Thyroid gland (tissue), 4 donors: ENCODE measurements around the gene FTSJ1. TPM values are rescaled to one million over a fixed set of nuclear protein-coding genes. Genes with fewer than 3 reads are reported as not detected.
"Not testable (repeated sequence)": the region's sequence is repeated elsewhere in the genome, so short reads cannot be mapped to it uniquely, and the experiment has no call there.

Source experiments
- DNase-seq, 2 donors: peaks; one replicate each; pipeline ENCODE4 v3.0.0-alpha.2; 2019
- H3K27ac ChIP-seq, 3 donors: fragments of 200-600 bp; sonication (generic); 1 replicate in 2 of 3; 2 replicates in 1 of 3; pipeline ENCODE4 v1.5.1; 2016 to 2019; ENCODE audit warnings: mild to moderate bottlenecking in 1 of 3, moderate library complexity in 1 of 3
- H3K27me3 ChIP-seq: fragments of 200-600 bp; sonication (generic); one replicate; pipeline ENCODE4 v1.5.1; 2019
- H3K36me3 ChIP-seq, 2 donors: fragments of 200-600 bp; sonication (generic); one replicate each; pipeline ENCODE4 v1.5.1; 2016 to 2019
- H3K4me1 ChIP-seq, 2 donors: fragments of 200-600 bp; sonication (generic); one replicate each; pipeline ENCODE4 v1.5.1; 2017 to 2019
- H3K4me3 ChIP-seq, 3 donors: fragments of 200-600 bp; sonication (generic); replicated peaks in 1 of 3; 1 replicate in 2 of 3; 2 replicates in 1 of 3; pipeline ENCODE4 v1.5.1; 2016; ENCODE audit warnings: mild to moderate bottlenecking in 1 of 3
- H3K9me3 ChIP-seq: fragments of 200-600 bp; sonication (generic); one replicate; pipeline ENCODE4 v1.5.1; 2017
- POLR2A ChIP-seq, 2 donors: fragments of 450-650 bp; IDR thresholded peaks; one replicate each; pipeline ENCODE4 v1.6.1; 2017; ENCODE audit warnings: antibody characterized with exemption in 2 of 2, mild to moderate bottlenecking in 2 of 2, moderate library complexity in 1 of 2
- WGBS, 2 donors: methylation state at CpG; one replicate each; pipeline ENCODE4 v1.1.5; 2017; 5-methylcytosine and 5-hydroxymethylcytosine counted together
- intact Hi-C: fragments of 100-400 bp; cut with DNase I; formaldehyde crosslinking; loops from one replicate; pipeline ENCODE4 v1.15.1; 2023
- total RNA-seq, 4 donors: library from RNA; depleted of rRNA; stranded (reverse); fragments of >200 nt; gene quantifications; one replicate each; pipeline ENCODE4 v1.2.3, GENCODE V29; 2016
- TF ChIP-seq, protein P1 (sequence below), 6 experiments: fragments of 200-600 bp in 3 of 6; fragments of 450-650 bp in 3 of 6; sonication (generic) in 3 of 6; IDR thresholded peaks; one replicate each; pipeline ENCODE4 v1.5.1; 2016 to 2019; ENCODE audit warnings: antibody characterized with exemption in 6 of 6, mild to moderate bottlenecking in 2 of 6, inconsistent platforms in 1 of 6, moderate library complexity in 1 of 6

FTSJ1 gene
- total RNA-seq, 4 donors from 2014 or later, result 45.9 to 64.9 (median 62.5) TPM

DNA sequence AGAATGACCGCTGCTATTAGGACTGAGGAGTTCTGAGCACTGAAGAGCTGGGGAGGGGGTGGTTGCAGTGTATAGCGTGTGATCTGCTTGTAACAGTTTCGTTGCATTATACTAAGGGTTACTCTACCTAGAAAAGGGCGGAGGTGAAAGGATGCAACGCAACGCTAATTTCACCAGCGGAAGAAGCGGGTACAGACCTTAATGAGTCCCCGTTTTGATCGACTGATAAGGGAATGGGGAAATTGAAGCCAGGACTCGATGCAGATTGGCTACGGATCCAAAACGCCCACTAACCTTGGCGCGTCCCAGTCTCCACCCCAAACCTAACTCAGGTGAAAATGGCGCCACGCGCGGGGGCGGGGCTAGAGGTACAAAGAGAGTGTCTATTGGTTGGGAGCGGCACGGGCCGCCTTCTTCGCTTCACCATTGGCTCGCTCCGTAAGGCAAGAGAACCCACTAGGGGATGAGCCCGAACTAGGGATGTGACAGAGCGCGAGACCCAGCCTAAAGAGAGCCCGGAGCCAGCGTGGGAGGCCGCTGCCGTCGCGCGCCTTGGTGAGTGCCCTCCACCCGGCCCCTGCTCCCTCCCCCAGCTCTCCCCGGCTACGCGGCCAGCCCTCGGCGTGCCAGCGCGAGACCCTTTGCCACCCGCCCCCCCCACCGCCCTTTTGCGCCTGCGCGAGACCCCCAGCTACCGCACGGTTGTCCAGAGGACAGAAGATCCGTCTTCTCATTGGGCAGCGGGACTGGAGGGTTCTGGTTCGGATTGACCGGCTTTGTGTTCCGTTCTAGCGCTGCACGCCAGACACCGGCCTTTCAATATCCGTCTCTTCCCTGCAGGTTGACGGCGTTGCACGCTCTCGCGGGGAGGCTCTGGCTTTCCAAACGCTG is 45.6 kb downstream of the FTSJ1 start, which contains the start of gene EBP:
Gene EBP, plus strand, starts transcription at position 456 of the 891 bp plus-strand sequence. CDS start 1,964 bp downstream, outside the sequence.
- Histone ChIP-seq H3K9me3 (no peaks in the 10 kb centered on the region), H3K4me3 (peak within 1 kb of the TSS in 2 of 3 donors; percentile 39 to 51), H3K36me3 (no peaks in the 10 kb centered on the region), H3K27me3 (no peaks in the 10 kb centered on the region), H3K27ac (peak within 1 kb of the TSS; percentile 51 to 71 (median 55)), H3K4me1 (peaks cover 0 to 4% of the 10 kb centered on the region in 2 donors)
- intact Hi-C loops, result no loop called here
- TF ChIP-seq, protein P1, sequence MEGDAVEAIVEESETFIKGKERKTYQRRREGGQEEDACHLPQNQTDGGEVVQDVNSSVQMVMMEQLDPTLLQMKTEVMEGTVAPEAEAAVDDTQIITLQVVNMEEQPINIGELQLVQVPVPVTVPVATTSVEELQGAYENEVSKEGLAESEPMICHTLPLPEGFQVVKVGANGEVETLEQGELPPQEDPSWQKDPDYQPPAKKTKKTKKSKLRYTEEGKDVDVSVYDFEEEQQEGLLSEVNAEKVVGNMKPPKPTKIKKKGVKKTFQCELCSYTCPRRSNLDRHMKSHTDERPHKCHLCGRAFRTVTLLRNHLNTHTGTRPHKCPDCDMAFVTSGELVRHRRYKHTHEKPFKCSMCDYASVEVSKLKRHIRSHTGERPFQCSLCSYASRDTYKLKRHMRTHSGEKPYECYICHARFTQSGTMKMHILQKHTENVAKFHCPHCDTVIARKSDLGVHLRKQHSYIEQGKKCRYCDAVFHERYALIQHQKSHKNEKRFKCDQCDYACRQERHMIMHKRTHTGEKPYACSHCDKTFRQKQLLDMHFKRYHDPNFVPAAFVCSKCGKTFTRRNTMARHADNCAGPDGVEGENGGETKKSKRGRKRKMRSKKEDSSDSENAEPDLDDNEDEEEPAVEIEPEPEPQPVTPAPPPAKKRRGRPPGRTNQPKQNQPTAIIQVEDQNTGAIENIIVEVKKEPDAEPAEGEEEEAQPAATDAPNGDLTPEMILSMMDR (IDR thresholded peaks at IDR 0.05), result no peak
- peak in 1 of 2 donors; percentile 76 for TF ChIP-seq POLR2A (IDR thresholded peaks at IDR 0.05)
- DNase-seq, result peak; percentile 92 to 94
- 1 to 2% methylated on average over 18 to 31 of the region's 66 CpGs for WGBS, 2 donors

DNA sequence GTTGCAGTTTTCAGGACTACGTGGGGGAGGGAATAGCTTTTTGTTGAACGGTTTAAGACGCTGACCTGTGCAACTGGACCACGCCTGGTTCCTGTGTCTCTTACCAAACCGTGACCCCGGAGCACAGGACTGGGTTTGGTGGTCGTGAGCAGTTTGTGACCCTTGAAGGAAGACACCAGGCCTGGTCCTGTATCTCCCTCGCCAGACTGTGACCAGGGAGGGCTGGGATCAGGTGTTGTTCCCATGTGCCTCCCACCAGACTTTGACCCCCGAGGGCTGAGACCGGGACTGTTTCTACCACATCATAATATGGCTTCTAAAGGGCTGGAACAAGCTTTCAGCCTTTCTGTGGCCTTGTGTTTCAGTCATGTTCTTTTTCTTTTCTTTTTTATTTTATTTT is 46.3 kb downstream of the FTSJ1 start:
- TF ChIP-seq, protein P1 (IDR thresholded peaks at IDR 0.05), result no peak
- H3K36me3 ChIP-seq, result no peaks in the 10 kb centered on the region
- intact Hi-C loops, result no loop called here
- H3K4me3 ChIP-seq, result peak overlapping the region in 1 of 3 donors; percentile 39
- no peaks in the 10 kb centered on the region for H3K27me3 ChIP-seq
- no peaks in the 10 kb centered on the region for H3K9me3 ChIP-seq
- 10 to 22% methylated on average over 2 to 7 of the region's 10 CpGs for WGBS, 2 donors
- H3K27ac ChIP-seq, result peak overlapping the region in 2 of 3 donors; percentile 51 to 71
- DNase-seq, result no peak
- H3K4me1 ChIP-seq, result peaks cover 0 to 4% of the 10 kb centered on the region in 2 donors

DNA sequence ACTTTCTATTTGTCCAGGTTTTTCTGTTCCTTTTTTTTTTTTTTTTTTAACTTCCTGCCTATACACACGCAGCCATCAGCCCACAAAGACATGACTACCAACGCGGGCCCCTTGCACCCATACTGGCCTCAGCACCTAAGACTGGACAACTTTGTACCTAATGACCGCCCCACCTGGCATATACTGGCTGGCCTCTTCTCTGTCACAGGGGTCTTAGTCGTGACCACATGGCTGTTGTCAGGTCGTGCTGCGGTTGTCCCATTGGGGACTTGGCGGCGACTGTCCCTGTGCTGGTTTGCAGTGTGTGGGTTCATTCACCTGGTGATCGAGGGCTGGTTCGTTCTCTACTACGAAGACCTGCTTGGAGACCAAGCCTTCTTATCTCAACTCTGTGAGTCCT is 47.7 kb downstream of the FTSJ1 start:
- Histone ChIP-seq H3K4me1 (peaks cover 0 to 4% of the 10 kb centered on the region in 2 donors), H3K27ac (no peak overlapping the region), H3K27me3 (no peaks in the 10 kb centered on the region), H3K4me3 (no peak overlapping the region), H3K9me3 (no peaks in the 10 kb centered on the region), H3K36me3 (no peaks in the 10 kb centered on the region)
- 91 to 93% methylated on average over 10 to 12 of the region's 12 CpGs for WGBS, 2 donors
- TF ChIP-seq POLR2A (IDR thresholded peaks at IDR 0.05), result no peak
- TF ChIP-seq, protein P1 (IDR thresholded peaks at IDR 0.05), result no peak
- no peak for DNase-seq
- intact Hi-C loops, result no loop called here

DNA sequence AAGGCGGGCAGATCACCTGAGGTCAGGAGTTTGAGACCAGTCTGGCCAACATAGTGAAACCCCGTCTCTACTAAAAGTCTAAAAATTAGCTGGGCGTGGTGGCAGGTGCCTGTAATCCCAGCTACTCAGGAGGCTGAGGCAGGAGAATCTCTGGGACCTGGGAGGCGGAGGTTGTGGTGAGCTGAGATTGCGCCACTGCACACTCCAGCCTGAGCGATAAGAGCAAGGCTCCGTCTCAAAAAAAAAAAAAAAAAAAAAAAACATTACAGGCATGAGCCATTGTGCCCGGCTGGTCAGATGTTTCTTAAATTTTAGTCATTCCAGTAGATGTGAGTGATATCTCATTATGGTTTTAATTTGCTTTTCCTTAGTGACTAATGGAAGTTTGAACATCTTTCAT is 49.9 kb downstream of the FTSJ1 start:
- H3K9me3 ChIP-seq, H3K27me3 ChIP-seq, H3K36me3 ChIP-seq, intact Hi-C loops, DNase-seq, H3K27ac ChIP-seq, H3K4me1 ChIP-seq, H3K4me3 ChIP-seq: not testable (repeated sequence)
- WGBS, 2 donors, result 93 to 94% methylated on average over 7 to 8 of the region's 8 CpGs

DNA sequence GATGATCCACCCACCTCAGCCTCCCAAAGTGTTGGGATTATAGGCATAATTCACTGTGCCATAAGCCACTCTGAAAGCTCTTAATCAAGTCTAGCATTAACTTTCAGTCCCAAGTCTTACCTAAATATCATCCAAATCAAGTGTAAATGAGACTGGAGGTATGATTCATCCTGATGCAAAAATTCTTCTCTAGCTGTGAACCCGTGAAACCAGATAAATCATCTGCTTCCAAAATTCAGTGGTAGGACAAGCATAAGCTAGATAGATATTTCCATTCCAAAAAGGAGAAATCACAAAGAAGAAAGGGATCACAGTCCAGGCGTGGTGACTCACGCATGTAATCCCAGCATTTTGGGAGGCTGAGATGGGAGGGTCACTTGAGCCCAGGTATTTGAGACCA is 54.7 kb downstream of the FTSJ1 start:
- H3K27me3 ChIP-seq, result no peaks in the 10 kb centered on the region
- H3K9me3 ChIP-seq, result no peaks in the 10 kb centered on the region
- 85 to 100% methylated on average over 3 of the region's 3 CpGs for WGBS, 2 donors
- H3K4me1 ChIP-seq, result no peaks in the 10 kb centered on the region
- TF ChIP-seq, protein P1 (IDR thresholded peaks at IDR 0.05), result no peak
- no peak for TF ChIP-seq POLR2A (IDR thresholded peaks at IDR 0.05)
- intact Hi-C loops, result no loop called here
- no peak overlapping the region for H3K4me3 ChIP-seq
- H3K27ac ChIP-seq, result no peak overlapping the region
- no peaks in the 10 kb centered on the region for H3K36me3 ChIP-seq
- DNase-seq, result no peak
